ENCODE measurements around the gene FHIT. TPM values are rescaled to one million over a fixed set of nuclear protein-coding genes. Genes with fewer than 3 reads are reported as not detected.

Gene FHIT
- total and polyA plus RNA-seq, 2 of the 4 experiments (the other 2 are of a cell fraction), result 0.07 TPM; not detected in 1

DNA sequence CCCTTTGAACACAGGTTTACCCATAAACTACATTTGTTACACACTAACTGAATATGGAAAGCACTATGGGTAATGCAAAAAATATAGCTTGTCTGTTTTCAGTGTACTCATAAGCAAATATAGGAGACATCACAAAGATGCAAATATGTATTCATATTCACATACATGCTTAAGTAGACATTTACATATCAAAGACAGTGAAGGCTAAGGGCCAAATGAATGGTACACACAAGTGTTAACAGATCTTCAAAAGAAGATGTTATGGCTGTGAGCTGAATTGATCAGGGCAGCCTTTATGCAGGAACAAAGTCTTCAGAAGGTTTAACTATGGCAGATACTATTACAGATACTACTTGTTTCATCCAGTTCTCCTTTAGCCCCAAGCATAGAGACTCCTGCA, 384.1 kb downstream of the FHIT start:
- Histone ChIP-seq H2BK5ac (ENCODE audit: low read depth, low read length, poor library complexity, severe bottlenecking) (no peak overlapping the region), H3K27ac (ENCODE audit: insufficient read depth, low read length) (no peak overlapping the region), H3K4me2 (ENCODE audit: low read depth, low read length) (no peak overlapping the region), H3K4me1 (ENCODE audit: control insufficient read depth, insufficient read depth, low read length) (no peaks in the 10 kb centered on the region), H2BK120ac (ENCODE audit: low read depth, low read length) (no peak overlapping the region), H3K27me3 (ENCODE audit: control insufficient read depth, insufficient read depth, low read length) (no peaks in the 10 kb centered on the region), H3K79me1 (ENCODE audit: low read depth in 1 of 2, low read length in 2 of 2) (no peaks in the 10 kb centered on the region), H3K23ac (ENCODE audit: low read depth, low read length) (no peak overlapping the region), H4K8ac (ENCODE audit: low read depth in 2 of 2, low read length in 2 of 2) (no peak overlapping the region), H2AFZ (replicated peaks; ENCODE audit: low read length, poor library complexity) (no peak overlapping the region), H3K36me3 (ENCODE audit: control insufficient read depth, insufficient read depth, low read length) (no peaks in the 10 kb centered on the region), H4K20me1 (ENCODE audit: insufficient read depth, low read length) (no peaks in the 10 kb centered on the region), H3K9ac (ENCODE audit: low read depth, low read length) (no peak overlapping the region), H4K91ac (ENCODE audit: insufficient read depth, low read depth, low read length) (no peak overlapping the region), H3K56ac (ENCODE audit: extremely low read depth, insufficient read depth, low read length) (no peak overlapping the region), H3K9me3 (ENCODE audit: control insufficient read depth, insufficient read depth, low read length) (peaks cover 4% of the 10 kb centered on the region; the same call in 1 of the 2 replicates), H2AK9ac (replicated peaks; ENCODE audit: low read depth, low read length, poor library complexity) (no peak overlapping the region), H3K18ac (ENCODE audit: low read depth, low read length) (no peak overlapping the region), H2BK15ac (ENCODE audit: low read depth, low read length) (no peak overlapping the region), H3K9me1 (ENCODE audit: insufficient read depth, low read length) (no peaks in the 10 kb centered on the region), H3K14ac (replicated peaks; ENCODE audit: low read depth, low read length) (no peak overlapping the region), H3K4ac (ENCODE audit: low read depth, low read length) (no peak overlapping the region), H2BK20ac (ENCODE audit: low read depth, low read length) (no peak overlapping the region), H2AK5ac (ENCODE audit: low read depth, low read length) (no peak overlapping the region), H4K5ac (ENCODE audit: low read depth, low read length) (no peak overlapping the region), H3K4me3 (ENCODE audit: insufficient read depth, low read depth, low read length) (no peak overlapping the region)
- BruUV-seq (replicated peaks), result no TSS peak
- DNase-seq, result no peak
- intact Hi-C loops (cut with micrococcal nuclease) (no loop called here), in situ Hi-C loops (cut with MboI; ENCODE audit: low sequenced_read_pairs) (no loop called here), dilution Hi-C loops (cut with HindIII; ENCODE audit: low sequenced_read_pairs, unreplicated experiment) (no loop called here)
- ChIA-PET POLR2A (ENCODE audit: unreplicated experiment) (no interaction called here), CTCF (no interaction called here)
- ATAC-seq (ENCODE audit: low read depth), result no peak
- TF ChIP-seq, protein P1, sequence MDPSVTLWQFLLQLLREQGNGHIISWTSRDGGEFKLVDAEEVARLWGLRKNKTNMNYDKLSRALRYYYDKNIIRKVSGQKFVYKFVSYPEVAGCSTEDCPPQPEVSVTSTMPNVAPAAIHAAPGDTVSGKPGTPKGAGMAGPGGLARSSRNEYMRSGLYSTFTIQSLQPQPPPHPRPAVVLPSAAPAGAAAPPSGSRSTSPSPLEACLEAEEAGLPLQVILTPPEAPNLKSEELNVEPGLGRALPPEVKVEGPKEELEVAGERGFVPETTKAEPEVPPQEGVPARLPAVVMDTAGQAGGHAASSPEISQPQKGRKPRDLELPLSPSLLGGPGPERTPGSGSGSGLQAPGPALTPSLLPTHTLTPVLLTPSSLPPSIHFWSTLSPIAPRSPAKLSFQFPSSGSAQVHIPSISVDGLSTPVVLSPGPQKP (IDR thresholded peaks at IDR 0.05; ENCODE audit: borderline replicate concordance, low read depth, low read length), result no peak
- TF ChIP-seq MAFK (IDR thresholded peaks at IDR 0.05; ENCODE audit: low read depth, low read length), result no peak
- TF ChIP-seq, protein P2, sequence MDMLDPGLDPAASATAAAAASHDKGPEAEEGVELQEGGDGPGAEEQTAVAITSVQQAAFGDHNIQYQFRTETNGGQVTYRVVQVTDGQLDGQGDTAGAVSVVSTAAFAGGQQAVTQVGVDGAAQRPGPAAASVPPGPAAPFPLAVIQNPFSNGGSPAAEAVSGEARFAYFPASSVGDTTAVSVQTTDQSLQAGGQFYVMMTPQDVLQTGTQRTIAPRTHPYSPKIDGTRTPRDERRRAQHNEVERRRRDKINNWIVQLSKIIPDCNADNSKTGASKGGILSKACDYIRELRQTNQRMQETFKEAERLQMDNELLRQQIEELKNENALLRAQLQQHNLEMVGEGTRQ (IDR thresholded peaks at IDR 0.05; ENCODE audit: low read depth, low read length), result no peak
- no peak for TF ChIP-seq POLR2A (IDR thresholded peaks at IDR 0.05; ENCODE audit: low read depth, low read length)
- no peak for TF ChIP-seq NFE2L2 (IDR thresholded peaks at IDR 0.05; ENCODE audit: low read depth, low read length)
- no peak for TF ChIP-seq SMC3 (IDR thresholded peaks at IDR 0.05; ENCODE audit: low read depth, low read length)
- no peak for TF ChIP-seq CEBPB (IDR thresholded peaks at IDR 0.05; ENCODE audit: low read depth, low read length)
- TF ChIP-seq CHD1 (IDR thresholded peaks at IDR 0.05; ENCODE audit: low read depth, low read length), result no peak
- TF ChIP-seq, protein P3, sequence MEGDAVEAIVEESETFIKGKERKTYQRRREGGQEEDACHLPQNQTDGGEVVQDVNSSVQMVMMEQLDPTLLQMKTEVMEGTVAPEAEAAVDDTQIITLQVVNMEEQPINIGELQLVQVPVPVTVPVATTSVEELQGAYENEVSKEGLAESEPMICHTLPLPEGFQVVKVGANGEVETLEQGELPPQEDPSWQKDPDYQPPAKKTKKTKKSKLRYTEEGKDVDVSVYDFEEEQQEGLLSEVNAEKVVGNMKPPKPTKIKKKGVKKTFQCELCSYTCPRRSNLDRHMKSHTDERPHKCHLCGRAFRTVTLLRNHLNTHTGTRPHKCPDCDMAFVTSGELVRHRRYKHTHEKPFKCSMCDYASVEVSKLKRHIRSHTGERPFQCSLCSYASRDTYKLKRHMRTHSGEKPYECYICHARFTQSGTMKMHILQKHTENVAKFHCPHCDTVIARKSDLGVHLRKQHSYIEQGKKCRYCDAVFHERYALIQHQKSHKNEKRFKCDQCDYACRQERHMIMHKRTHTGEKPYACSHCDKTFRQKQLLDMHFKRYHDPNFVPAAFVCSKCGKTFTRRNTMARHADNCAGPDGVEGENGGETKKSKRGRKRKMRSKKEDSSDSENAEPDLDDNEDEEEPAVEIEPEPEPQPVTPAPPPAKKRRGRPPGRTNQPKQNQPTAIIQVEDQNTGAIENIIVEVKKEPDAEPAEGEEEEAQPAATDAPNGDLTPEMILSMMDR (conservative IDR thresholded peaks at IDR 0.05; ENCODE audit: low read depth, low read length), result no peak
- TF ChIP-seq RCOR1 (IDR thresholded peaks at IDR 0.05; ENCODE audit: insufficient replicate concordance, low read length), result no peak
- no peak for TF ChIP-seq MAZ (IDR thresholded peaks at IDR 0.05; ENCODE audit: borderline replicate concordance, low read depth, low read length)
- TF ChIP-seq RFX5 (IDR thresholded peaks at IDR 0.05; ENCODE audit: low read depth, low read length), result no peak
- no peak for TF ChIP-seq RAD21 (IDR thresholded peaks at IDR 0.05; ENCODE audit: low read length)
- no peak for TF ChIP-seq FOS (IDR thresholded peaks at IDR 0.05; ENCODE audit: low read depth, low read length)
